ENCODE data around the gene RNU6-8. TPM values are rescaled to one million over a fixed set of nuclear protein-coding genes. Genes with fewer than 3 reads are reported as not detected.

Gene RNU6-8
- polyA plus RNA-seq, 4 donors, result not detected

- FAIRE-seq, result no peak
- no peaks in the 10 kb centered on the region for H3K9me3 ChIP-seq (ENCODE audit: control insufficient read depth in 2 of 2, insufficient read depth in 1 of 2, low read depth in 1 of 2, low read length in 1 of 2)
- peak within 1 kb of the TSS; percentile 68 to 96 (median 93) for H3K27ac ChIP-seq (ENCODE audit: low read depth in 1 of 3, low read length in 2 of 3)
- peak within 1 kb of the TSS; percentile 42 to 91 (median 71) for H3K4me3 ChIP-seq (ENCODE audit: low read depth in 1 of 3, low read length in 3 of 3)
- WGBS, 3 donors, result 1 to 3% (median 1%) methylated on average over 40 of the region's 40 CpGs
- no peaks in the 10 kb centered on the region for H3K27me3 ChIP-seq (ENCODE audit: control insufficient read depth in 3 of 3, insufficient read depth in 3 of 3, low read length in 3 of 3)
- peaks cover 0 to 15% (median 0%) of the 10 kb centered on the region in 3 donors for H3K4me1 ChIP-seq (ENCODE audit: control insufficient read depth in 3 of 3, insufficient read depth in 2 of 3, low read depth in 1 of 3, low read length in 2 of 3)
- peak in 1 of 2 donors; percentile 82 for DNase-seq
- H3K36me3 ChIP-seq (ENCODE audit: control insufficient read depth in 3 of 3, insufficient read depth in 2 of 3, low read depth in 1 of 3, low read length in 3 of 3), result no peaks in the 10 kb centered on the region
Observed at GRCh38 chr14:32201816-32202490, 1.1 kb downstream of the RNU6-8 start, which contains the start of gene RNU6-7. Gene RNU6-7, plus strand, starts transcription at chr14:32202045.

GRCh38 chr14:32201193-32201815, 1.8 kb downstream of the RNU6-8 start:
- peaks cover 0 to 8% (median 0%) of the 10 kb centered on the region in 3 donors for H3K4me1 ChIP-seq (ENCODE audit: control insufficient read depth in 3 of 3, insufficient read depth in 2 of 3, low read depth in 1 of 3, low read length in 2 of 3)
- no peaks in the 10 kb centered on the region for H3K36me3 ChIP-seq (ENCODE audit: control insufficient read depth in 3 of 3, insufficient read depth in 2 of 3, low read depth in 1 of 3, low read length in 3 of 3)
- H3K4me3 ChIP-seq (ENCODE audit: low read depth in 1 of 3, low read length in 3 of 3), result peak overlapping the region; percentile 42 to 91 (median 71)
- DNase-seq (peak; percentile 89 to 92), FAIRE-seq (no peak)
- H3K27ac ChIP-seq (ENCODE audit: low read depth in 1 of 3, low read length in 2 of 3), result peak overlapping the region; percentile 35 to 96 (median 93)
- H3K9me3 ChIP-seq (ENCODE audit: control insufficient read depth in 2 of 2, insufficient read depth in 1 of 2, low read depth in 1 of 2, low read length in 1 of 2), result no peaks in the 10 kb centered on the region
- WGBS, 3 donors, result 0% methylated on average over 43 to 46 of the region's 46 CpGs
- H3K27me3 ChIP-seq (ENCODE audit: control insufficient read depth in 3 of 3, insufficient read depth in 3 of 3, low read length in 3 of 3), result no peaks in the 10 kb centered on the region

- no peak for DNase-seq
- Histone ChIP-seq H3K4me1 (ENCODE audit: control insufficient read depth in 3 of 3, insufficient read depth in 2 of 3, low read depth in 1 of 3, low read length in 2 of 3) (peaks cover 0 to 6% (median 0%) of the 10 kb centered on the region in 3 donors), H3K4me3 (ENCODE audit: low read depth in 1 of 3, low read length in 3 of 3) (peak overlapping the region; percentile 42 to 91 (median 71)), H3K36me3 (ENCODE audit: control insufficient read depth in 3 of 3, insufficient read depth in 2 of 3, low read depth in 1 of 3, low read length in 3 of 3) (no peaks in the 10 kb centered on the region), H3K27me3 (ENCODE audit: control insufficient read depth in 3 of 3, insufficient read depth in 3 of 3, low read length in 3 of 3) (no peaks in the 10 kb centered on the region), H3K9me3 (ENCODE audit: control insufficient read depth in 2 of 2, insufficient read depth in 1 of 2, low read depth in 1 of 2, low read length in 1 of 2) (no peaks in the 10 kb centered on the region), H3K27ac (ENCODE audit: low read depth in 1 of 3, low read length in 2 of 3) (peak overlapping the region in 2 of 3 donors; percentile 93 to 96)
- 7 to 9% (median 8%) methylated on average over 14 of the region's 14 CpGs for WGBS, 3 donors
- FAIRE-seq, result no peak
Observed at GRCh38 chr14:32200368-32201192, 2.5 kb downstream of the RNU6-8 start.

GRCh38 chr14:32197919-32198318, 5.2 kb downstream of the RNU6-8 start:
- H3K27me3 ChIP-seq (ENCODE audit: control insufficient read depth in 3 of 3, insufficient read depth in 3 of 3, low read length in 3 of 3), result no peaks in the 10 kb centered on the region
- DNase-seq, result no peak
- H3K27ac ChIP-seq (ENCODE audit: low read depth in 1 of 3, low read length in 2 of 3), result no peak overlapping the region
- no peaks in the 10 kb centered on the region for H3K9me3 ChIP-seq (ENCODE audit: control insufficient read depth in 2 of 2, insufficient read depth in 1 of 2, low read depth in 1 of 2, low read length in 1 of 2)
- FAIRE-seq, result no peak
- WGBS, 3 donors, result 41 to 59% (median 59%) methylated on average over 1 of the region's 1 CpG
- H3K4me3 ChIP-seq (ENCODE audit: low read depth in 1 of 3, low read length in 3 of 3), result no peak overlapping the region
- peaks cover 0 to 3% (median 0%) of the 10 kb centered on the region in 3 donors for H3K4me1 ChIP-seq (ENCODE audit: control insufficient read depth in 3 of 3, insufficient read depth in 2 of 3, low read depth in 1 of 3, low read length in 2 of 3)
- H3K36me3 ChIP-seq (ENCODE audit: control insufficient read depth in 3 of 3, insufficient read depth in 2 of 3, low read depth in 1 of 3, low read length in 3 of 3), result no peaks in the 10 kb centered on the region

- FAIRE-seq, result no peak
- DNase-seq, result no peak
- no peaks in the 10 kb centered on the region for H3K9me3 ChIP-seq (ENCODE audit: control insufficient read depth in 2 of 2, insufficient read depth in 1 of 2, low read depth in 1 of 2, low read length in 1 of 2)
- no peak overlapping the region for H3K4me3 ChIP-seq (ENCODE audit: low read depth in 1 of 3, low read length in 3 of 3)
- no peaks in the 10 kb centered on the region for H3K36me3 ChIP-seq (ENCODE audit: control insufficient read depth in 3 of 3, insufficient read depth in 2 of 3, low read depth in 1 of 3, low read length in 3 of 3)
- H3K4me1 ChIP-seq (ENCODE audit: control insufficient read depth in 3 of 3, insufficient read depth in 2 of 3, low read depth in 1 of 3, low read length in 2 of 3), result no peaks in the 10 kb centered on the region
- no peak overlapping the region for H3K27ac ChIP-seq (ENCODE audit: low read depth in 1 of 3, low read length in 2 of 3)
- WGBS, 3 donors, result 54 to 60% (median 58%) methylated on average over 1 of the region's 1 CpG
- no peaks in the 10 kb centered on the region for H3K27me3 ChIP-seq (ENCODE audit: control insufficient read depth in 3 of 3, insufficient read depth in 3 of 3, low read length in 3 of 3)
Observed at GRCh38 chr14:32195636-32196035, 7.4 kb downstream of the RNU6-8 start.

GRCh38 chr14:32193532-32193931, 9.5 kb downstream of the RNU6-8 start:
- WGBS, 3 donors, result 81 to 92% (median 81%) methylated on average over 2 of the region's 2 CpGs
- no peak overlapping the region for H3K4me3 ChIP-seq (ENCODE audit: low read depth in 1 of 3, low read length in 3 of 3)
- no peaks in the 10 kb centered on the region for H3K9me3 ChIP-seq (ENCODE audit: control insufficient read depth in 2 of 2, insufficient read depth in 1 of 2, low read depth in 1 of 2, low read length in 1 of 2)
- H3K27me3 ChIP-seq (ENCODE audit: control insufficient read depth in 3 of 3, insufficient read depth in 3 of 3, low read length in 3 of 3), result no peaks in the 10 kb centered on the region
- DNase-seq (no peak), FAIRE-seq (no peak)
- H3K27ac ChIP-seq (ENCODE audit: low read depth in 1 of 3, low read length in 2 of 3), result no peak overlapping the region
- no peaks in the 10 kb centered on the region for H3K36me3 ChIP-seq (ENCODE audit: control insufficient read depth in 3 of 3, insufficient read depth in 2 of 3, low read depth in 1 of 3, low read length in 3 of 3)
- no peaks in the 10 kb centered on the region for H3K4me1 ChIP-seq (ENCODE audit: control insufficient read depth in 3 of 3, insufficient read depth in 2 of 3, low read depth in 1 of 3, low read length in 2 of 3)

GRCh38 chr14:32192712-32193373, 10.2 kb downstream of the RNU6-8 start:
- Histone ChIP-seq H3K27me3 (ENCODE audit: control insufficient read depth in 3 of 3, insufficient read depth in 3 of 3, low read length in 3 of 3) (no peaks in the 10 kb centered on the region), H3K4me1 (ENCODE audit: control insufficient read depth in 3 of 3, insufficient read depth in 2 of 3, low read depth in 1 of 3, low read length in 2 of 3) (no peaks in the 10 kb centered on the region), H3K9me3 (ENCODE audit: control insufficient read depth in 2 of 2, insufficient read depth in 1 of 2, low read depth in 1 of 2, low read length in 1 of 2) (no peaks in the 10 kb centered on the region), H3K4me3 (ENCODE audit: low read depth in 1 of 3, low read length in 3 of 3) (no peak overlapping the region), H3K27ac (ENCODE audit: low read depth in 1 of 3, low read length in 2 of 3) (no peak overlapping the region), H3K36me3 (ENCODE audit: control insufficient read depth in 3 of 3, insufficient read depth in 2 of 3, low read depth in 1 of 3, low read length in 3 of 3) (no peaks in the 10 kb centered on the region)
- WGBS, 3 donors, result 74 to 88% (median 77%) methylated on average over 2 of the region's 2 CpGs
- FAIRE-seq (no peak), DNase-seq (no peak)

- 48 to 57% (median 49%) methylated on average over 3 of the region's 3 CpGs for WGBS, 3 donors
- no peak for FAIRE-seq
Observed at GRCh38 chr14:32190673-32191072, 12.4 kb downstream of the RNU6-8 start.

More at GRCh38 chr14:32190673-32191072, 12.4 kb downstream of the RNU6-8 start:
- Histone ChIP-seq H3K9me3 (ENCODE audit: control insufficient read depth in 2 of 2, insufficient read depth in 1 of 2, low read depth in 1 of 2, low read length in 1 of 2) (peaks cover 0 to 2% of the 10 kb centered on the region in 2 donors), H3K4me1 (ENCODE audit: control insufficient read depth in 3 of 3, insufficient read depth in 2 of 3, low read depth in 1 of 3, low read length in 2 of 3) (no peaks in the 10 kb centered on the region), H3K27ac (ENCODE audit: low read depth in 1 of 3, low read length in 2 of 3) (no peak overlapping the region), H3K4me3 (ENCODE audit: low read depth in 1 of 3, low read length in 3 of 3) (no peak overlapping the region), H3K36me3 (ENCODE audit: control insufficient read depth in 3 of 3, insufficient read depth in 2 of 3, low read depth in 1 of 3, low read length in 3 of 3) (no peaks in the 10 kb centered on the region), H3K27me3 (ENCODE audit: control insufficient read depth in 3 of 3, insufficient read depth in 3 of 3, low read length in 3 of 3) (no peaks in the 10 kb centered on the region)
- no peak for DNase-seq
